HepG2 (cell line): Measurements from ENCODE around the gene SBK1. TPM values are rescaled to one million over a fixed set of nuclear protein-coding genes. Genes with fewer than 3 reads are reported as not detected.

Experiments
- CBX2 ChIP-seq, 2 experiments: fragments of 200-600 bp in 1 of 2; sonication (generic); formaldehyde crosslinking in 1 of 2; IDR thresholded peaks; 2 replicates each; pipeline versions ENCODE4 v1.7.0 to v1.8.1; 2018 to 2022; ENCODE audit warnings: low read depth in 2 of 2, low read length in 1 of 2, mild to moderate bottlenecking in 1 of 2, missing genetic modification reagents in 1 of 2
- HOXD1 ChIP-seq: sonication (generic); formaldehyde crosslinking; IDR thresholded peaks from 2 replicates; pipeline ENCODE4 v1.5.0; 2020; ENCODE audit warnings: missing genetic modification reagents
- MED8 ChIP-seq: sonication (generic); formaldehyde crosslinking; IDR thresholded peaks from 2 replicates; pipeline ENCODE4 v1.8.1; 2023; ENCODE audit warnings: mild to moderate bottlenecking, missing genetic modification reagents; ENCODE audit not compliant: insufficient replicate concordance
- POLR2A ChIP-seq, 2 experiments: IDR thresholded peaks; 2 replicates each; pipeline ENCODE4 v1.6.1; 2011; ENCODE audit warnings: low read depth in 2 of 2, low read length in 2 of 2, mild to moderate bottlenecking in 1 of 2, moderate library complexity in 1 of 2; ENCODE audit not compliant: insufficient read depth in 1 of 2
- PPARG ChIP-seq: conservative IDR thresholded peaks from 2 replicates; pipeline ENCODE4 v1.6.1; 2016; ENCODE audit warnings: missing biosample characterization, missing genetic modification reagents
- PRDM15 ChIP-seq: sonication (generic); formaldehyde crosslinking; IDR thresholded peaks from 2 replicates; pipeline ENCODE4 v1.4.0; 2020; ENCODE audit warnings: missing genetic modification reagents
- RAD51 ChIP-seq: fragments of 450-650 bp; IDR thresholded peaks from 2 replicates; pipeline ENCODE4 v1.6.1; 2016; ENCODE audit warnings: borderline replicate concordance
- RORA ChIP-seq: sonication (generic); formaldehyde crosslinking; IDR thresholded peaks from 2 replicates; pipeline ENCODE4 v1.5.0; 2020; ENCODE audit warnings: mild to moderate bottlenecking, missing genetic modification reagents, moderate library complexity
- TGIF2 ChIP-seq: IDR thresholded peaks from 2 replicates; pipeline ENCODE4 v1.6.1; 2016; ENCODE audit warnings: control low read depth, missing compliant biosample characterization
- ZEB1 ChIP-seq: IDR thresholded peaks from 2 replicates; pipeline ENCODE4 v1.6.1; 2012; ENCODE audit warnings: mild to moderate bottlenecking, low read depth, inconsistent platforms; ENCODE audit not compliant: insufficient replicate concordance
- ZFP36 ChIP-seq: fragments of 150-350 bp; IDR thresholded peaks from 2 replicates; pipeline ENCODE4 v1.6.1; 2018; ENCODE audit warnings: borderline replicate concordance, low read length, low read depth; ENCODE audit not compliant: partially characterized antibody
- ZNF12 ChIP-seq: sonication (generic); formaldehyde crosslinking; IDR thresholded peaks from 2 replicates; pipeline ENCODE4 v1.5.0; 2020; ENCODE audit warnings: missing genetic modification reagents
- ZNF143 ChIP-seq: sonication (generic); formaldehyde crosslinking; IDR thresholded peaks from 2 replicates; pipeline ENCODE4 v1.4.0; 2020; ENCODE audit warnings: missing genetic modification reagents
- ZNF264 ChIP-seq: sonication (generic); formaldehyde crosslinking; IDR thresholded peaks from 2 replicates; pipeline ENCODE4 v1.4.0; 2020; ENCODE audit warnings: missing genetic modification reagents
- ZNF547 ChIP-seq: sonication (generic); formaldehyde crosslinking; IDR thresholded peaks from 2 replicates; pipeline ENCODE4 v1.5.1; 2020; ENCODE audit warnings: mild to moderate bottlenecking, missing genetic modification reagents
- ZNF678 ChIP-seq: sonication (generic); formaldehyde crosslinking; IDR thresholded peaks from 2 replicates; pipeline ENCODE4 v1.4.0; 2020; ENCODE audit warnings: mild to moderate bottlenecking, missing genetic modification reagents
- ZNF737 ChIP-seq: sonication (generic); formaldehyde crosslinking; IDR thresholded peaks from 2 replicates; pipeline ENCODE4 v1.5.0; 2020; ENCODE audit warnings: missing genetic modification reagents, mild to moderate bottlenecking, borderline replicate concordance
- polyA plus RNA-seq, 8 experiments: library from polyadenylated mRNA; depleted of rRNA in 3 of 8; stranded (reverse) in 7 of 8; unstranded in 1 of 8; fragments of >200 nt; fragmentation: Illumina TruSeq in 4 of 8; extraction: Trizol in 4 of 8; gene quantifications; 2 replicates each; pipeline versions ENCODE4 v1.2.1 to v1.2.3, GENCODE V29; 2011 to 2016; ENCODE audit warnings: low read depth in 4 of 8, missing spikeins in 1 of 8, mixed read lengths in 1 of 8; ENCODE audit not compliant: insufficient read depth in 1 of 8
- total RNA-seq, 5 experiments: library from RNA; depleted of rRNA; stranded (reverse); fragments of >200 nt; fragmentation: Illumina TruSeq; extraction: Trizol; gene quantifications; 2 replicates each; pipeline ENCODE4 v1.2.3, GENCODE V29; 2016; ENCODE audit warnings: low read depth in 1 of 5
- TF ChIP-seq, protein P1 (sequence below): sonication (generic); formaldehyde crosslinking; IDR thresholded peaks from 2 replicates; pipeline ENCODE4 v1.4.0; 2020; ENCODE audit warnings: mild to moderate bottlenecking, missing genetic modification reagents
- TF ChIP-seq, protein P2 (sequence below): sonication (generic); formaldehyde crosslinking; IDR thresholded peaks from 2 replicates; pipeline ENCODE4 v1.4.0; 2020; ENCODE audit warnings: missing genetic modification reagents, borderline replicate concordance

Gene SBK1
- total and polyA plus RNA-seq, 2 of the 13 experiments (the other 11 are each of a cell fraction or from before 2014, with no cell fraction given), result 0.15 to 0.17 TPM

DNA sequence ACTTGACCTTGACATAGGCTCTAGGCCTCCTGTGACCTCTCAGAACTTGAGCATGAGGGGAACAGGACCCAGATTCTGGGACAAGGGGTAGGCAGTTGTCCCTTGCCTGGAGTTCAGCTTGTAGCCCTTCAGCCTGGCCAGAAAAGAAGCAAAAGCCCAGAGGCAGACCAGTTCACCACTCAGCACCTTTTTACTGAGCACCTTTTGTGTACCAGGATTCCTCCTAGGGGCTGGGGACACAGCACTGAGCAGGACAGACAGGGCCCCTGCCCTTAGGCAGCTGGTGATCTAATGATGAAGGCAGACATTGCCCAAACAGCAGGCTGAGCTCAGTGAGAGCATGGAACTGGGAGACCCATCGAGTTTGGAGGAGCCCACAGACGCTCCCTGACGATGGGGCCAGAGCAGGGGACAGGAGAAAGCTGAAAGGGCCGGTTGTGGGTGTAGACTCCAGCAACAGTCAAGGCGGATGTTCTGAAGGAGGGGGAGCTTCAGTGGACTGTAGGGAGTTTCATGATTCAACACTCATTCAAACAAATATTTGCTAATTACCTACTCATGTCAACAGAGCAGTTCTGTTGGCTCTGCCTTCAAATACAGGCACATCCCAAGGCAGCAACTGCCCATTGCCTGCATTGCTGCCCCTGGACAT, 32.0 kb downstream of the SBK1 start (continued):
- TF ChIP-seq, protein P1, sequence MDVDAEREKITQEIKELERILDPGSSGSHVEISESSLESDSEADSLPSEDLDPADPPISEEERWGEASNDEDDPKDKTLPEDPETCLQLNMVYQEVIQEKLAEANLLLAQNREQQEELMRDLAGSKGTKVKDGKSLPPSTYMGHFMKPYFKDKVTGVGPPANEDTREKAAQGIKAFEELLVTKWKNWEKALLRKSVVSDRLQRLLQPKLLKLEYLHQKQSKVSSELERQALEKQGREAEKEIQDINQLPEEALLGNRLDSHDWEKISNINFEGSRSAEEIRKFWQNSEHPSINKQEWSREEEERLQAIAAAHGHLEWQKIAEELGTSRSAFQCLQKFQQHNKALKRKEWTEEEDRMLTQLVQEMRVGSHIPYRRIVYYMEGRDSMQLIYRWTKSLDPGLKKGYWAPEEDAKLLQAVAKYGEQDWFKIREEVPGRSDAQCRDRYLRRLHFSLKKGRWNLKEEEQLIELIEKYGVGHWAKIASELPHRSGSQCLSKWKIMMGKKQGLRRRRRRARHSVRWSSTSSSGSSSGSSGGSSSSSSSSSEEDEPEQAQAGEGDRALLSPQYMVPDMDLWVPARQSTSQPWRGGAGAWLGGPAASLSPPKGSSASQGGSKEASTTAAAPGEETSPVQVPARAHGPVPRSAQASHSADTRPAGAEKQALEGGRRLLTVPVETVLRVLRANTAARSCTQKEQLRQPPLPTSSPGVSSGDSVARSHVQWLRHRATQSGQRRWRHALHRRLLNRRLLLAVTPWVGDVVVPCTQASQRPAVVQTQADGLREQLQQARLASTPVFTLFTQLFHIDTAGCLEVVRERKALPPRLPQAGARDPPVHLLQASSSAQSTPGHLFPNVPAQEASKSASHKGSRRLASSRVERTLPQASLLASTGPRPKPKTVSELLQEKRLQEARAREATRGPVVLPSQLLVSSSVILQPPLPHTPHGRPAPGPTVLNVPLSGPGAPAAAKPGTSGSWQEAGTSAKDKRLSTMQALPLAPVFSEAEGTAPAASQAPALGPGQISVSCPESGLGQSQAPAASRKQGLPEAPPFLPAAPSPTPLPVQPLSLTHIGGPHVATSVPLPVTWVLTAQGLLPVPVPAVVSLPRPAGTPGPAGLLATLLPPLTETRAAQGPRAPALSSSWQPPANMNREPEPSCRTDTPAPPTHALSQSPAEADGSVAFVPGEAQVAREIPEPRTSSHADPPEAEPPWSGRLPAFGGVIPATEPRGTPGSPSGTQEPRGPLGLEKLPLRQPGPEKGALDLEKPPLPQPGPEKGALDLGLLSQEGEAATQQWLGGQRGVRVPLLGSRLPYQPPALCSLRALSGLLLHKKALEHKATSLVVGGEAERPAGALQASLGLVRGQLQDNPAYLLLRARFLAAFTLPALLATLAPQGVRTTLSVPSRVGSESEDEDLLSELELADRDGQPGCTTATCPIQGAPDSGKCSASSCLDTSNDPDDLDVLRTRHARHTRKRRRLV (CRISPR knock-in tag), result no peak
- no peak for TF ChIP-seq HOXD1 (CRISPR knock-in tag)
- no peak for TF ChIP-seq ZNF12
- TF ChIP-seq ZNF143, result no peak
- TF ChIP-seq ZNF737 (CRISPR knock-in tag), result no peak
- TF ChIP-seq, protein P2, sequence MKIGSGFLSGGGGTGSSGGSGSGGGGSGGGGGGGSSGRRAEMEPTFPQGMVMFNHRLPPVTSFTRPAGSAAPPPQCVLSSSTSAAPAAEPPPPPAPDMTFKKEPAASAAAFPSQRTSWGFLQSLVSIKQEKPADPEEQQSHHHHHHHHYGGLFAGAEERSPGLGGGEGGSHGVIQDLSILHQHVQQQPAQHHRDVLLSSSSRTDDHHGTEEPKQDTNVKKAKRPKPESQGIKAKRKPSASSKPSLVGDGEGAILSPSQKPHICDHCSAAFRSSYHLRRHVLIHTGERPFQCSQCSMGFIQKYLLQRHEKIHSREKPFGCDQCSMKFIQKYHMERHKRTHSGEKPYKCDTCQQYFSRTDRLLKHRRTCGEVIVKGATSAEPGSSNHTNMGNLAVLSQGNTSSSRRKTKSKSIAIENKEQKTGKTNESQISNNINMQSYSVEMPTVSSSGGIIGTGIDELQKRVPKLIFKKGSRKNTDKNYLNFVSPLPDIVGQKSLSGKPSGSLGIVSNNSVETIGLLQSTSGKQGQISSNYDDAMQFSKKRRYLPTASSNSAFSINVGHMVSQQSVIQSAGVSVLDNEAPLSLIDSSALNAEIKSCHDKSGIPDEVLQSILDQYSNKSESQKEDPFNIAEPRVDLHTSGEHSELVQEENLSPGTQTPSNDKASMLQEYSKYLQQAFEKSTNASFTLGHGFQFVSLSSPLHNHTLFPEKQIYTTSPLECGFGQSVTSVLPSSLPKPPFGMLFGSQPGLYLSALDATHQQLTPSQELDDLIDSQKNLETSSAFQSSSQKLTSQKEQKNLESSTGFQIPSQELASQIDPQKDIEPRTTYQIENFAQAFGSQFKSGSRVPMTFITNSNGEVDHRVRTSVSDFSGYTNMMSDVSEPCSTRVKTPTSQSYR (CRISPR knock-in tag), result no peak
- no peak for TF ChIP-seq MED8 (CRISPR knock-in tag)
- TF ChIP-seq TGIF2, result 0 out of 2 replicates have a peak, but pooled peaks have one; percentile 49
- no peak for TF ChIP-seq ZEB1
- TF ChIP-seq PPARG (CRISPR knock-in tag), result no peak
- no peak for TF ChIP-seq CBX2 (IDR thresholded peaks at IDR 0.05; ENCODE audit: low read depth, low read length)
- TF ChIP-seq CBX2 (CRISPR knock-in tag; IDR thresholded peaks at IDR 0.05; ENCODE audit: low read depth), result no peak
- no peak for TF ChIP-seq RORA
- TF ChIP-seq RAD51, result no peak
- no peak for TF ChIP-seq ZNF547 (CRISPR knock-in tag)
- no peak for TF ChIP-seq ZFP36
- TF ChIP-seq ZNF264 (CRISPR knock-in tag), result 0 out of 2 replicates have a peak, but pooled peaks have one; percentile 16
- TF ChIP-seq ZNF678 (CRISPR knock-in tag), result no peak
- no peak for TF ChIP-seq PRDM15 (CRISPR knock-in tag)
- TF ChIP-seq POLR2A (IDR thresholded peaks at IDR 0.05; ENCODE audit: insufficient read depth in 1 of 2, low read depth in 2 of 2, low read length in 2 of 2), result no peak
